H54 (cell line): ENCODE results near the gene RRP8.

Source experiments
- DNase-seq: peaks from one replicate; pipeline ENCODE4 v3.0.0; 2011; ENCODE audit warnings: low spot score, mixed read lengths; ENCODE audit not compliant: insufficient read length
- FAIRE-seq: peaks from 3 replicates; lab custom pipeline; 2011; peaks lifted over from hg19 to GRCh38; lab: Jason Lieb, UNC
- POLR2A ChIP-seq: IDR thresholded peaks from 2 replicates; pipeline ENCODE4 v1.6.1; 2011; ENCODE audit warnings: low read depth, mild to moderate bottlenecking, low read length

Gene RRP8

GRCh38 chr11:6568191-6568918, 35.1 kb downstream of the RRP8 start:
- FAIRE-seq (no peak), DNase-seq (peak; percentile 62)
- TF ChIP-seq POLR2A = no peak

- DNase-seq (no peak), FAIRE-seq (no peak)
- no peak for TF ChIP-seq POLR2A
Observed at GRCh38 chr11:6567371-6567745, 36.1 kb downstream of the RRP8 start.

GRCh38 chr11:6566704-6567370, 36.6 kb downstream of the RRP8 start:
- TF ChIP-seq POLR2A = no peak
- FAIRE-seq = no peak
- no peak for DNase-seq

GRCh38 chr11:6565988-6566703, 37.3 kb downstream of the RRP8 start:
- DNase-seq (no peak), FAIRE-seq (no peak)
- no peak for TF ChIP-seq POLR2A

- no peak for FAIRE-seq
- no peak for DNase-seq
- no peak for TF ChIP-seq POLR2A
Observed at GRCh38 chr11:6565325-6565724, 38.1 kb downstream of the RRP8 start.

- DNase-seq (no peak), FAIRE-seq (no peak)
- TF ChIP-seq POLR2A = no peak
Observed at GRCh38 chr11:6563667-6564066, 39.7 kb downstream of the RRP8 start.

GRCh38 chr11:6563121-6563619, 40.2 kb downstream of the RRP8 start:
- no peak for TF ChIP-seq POLR2A
- FAIRE-seq (no peak), DNase-seq (no peak)

- TF ChIP-seq POLR2A = no peak
- FAIRE-seq = no peak
Observed at GRCh38 chr11:6561288-6561687, 42.1 kb downstream of the RRP8 start.

GRCh38 chr11:6559369-6559768, 44.0 kb downstream of the RRP8 start:
- DNase-seq (no peak), FAIRE-seq (no peak)
- no peak for TF ChIP-seq POLR2A

More at GRCh38 chr11:6561288-6561687, 42.1 kb downstream of the RRP8 start:
- no peak for DNase-seq

GRCh38 chr11:6557761-6558674, 45.4 kb downstream of the RRP8 start:
- TF ChIP-seq POLR2A = no peak
- FAIRE-seq = no peak
- DNase-seq = no peak

- no peak for DNase-seq
- no peak for TF ChIP-seq POLR2A
- FAIRE-seq = no peak
Observed at GRCh38 chr11:6557063-6557462, 46.4 kb downstream of the RRP8 start.

GRCh38 chr11:6556139-6556949, 47.1 kb downstream of the RRP8 start:
- FAIRE-seq (no peak), DNase-seq (no peak)
- TF ChIP-seq POLR2A = no peak
